LNCAP (cell line): ENCODE measurements around the gene LCP2.
A peak's percentile ranks its signal among the peaks of the same experiment; 100 is the strongest.

ENCODE experiments used
- TF ChIP-seq, protein P1 (sequence below): fragments of 450-650 bp; IDR thresholded peaks from 2 replicates; pipeline ENCODE4 v1.5.1; 2017; ENCODE audit warnings: mild to moderate bottlenecking

LCP2 gene

GRCh38 chr5:170268884-170269283 is 28.7 kb downstream of the LCP2 start:
- TF ChIP-seq, protein P1, sequence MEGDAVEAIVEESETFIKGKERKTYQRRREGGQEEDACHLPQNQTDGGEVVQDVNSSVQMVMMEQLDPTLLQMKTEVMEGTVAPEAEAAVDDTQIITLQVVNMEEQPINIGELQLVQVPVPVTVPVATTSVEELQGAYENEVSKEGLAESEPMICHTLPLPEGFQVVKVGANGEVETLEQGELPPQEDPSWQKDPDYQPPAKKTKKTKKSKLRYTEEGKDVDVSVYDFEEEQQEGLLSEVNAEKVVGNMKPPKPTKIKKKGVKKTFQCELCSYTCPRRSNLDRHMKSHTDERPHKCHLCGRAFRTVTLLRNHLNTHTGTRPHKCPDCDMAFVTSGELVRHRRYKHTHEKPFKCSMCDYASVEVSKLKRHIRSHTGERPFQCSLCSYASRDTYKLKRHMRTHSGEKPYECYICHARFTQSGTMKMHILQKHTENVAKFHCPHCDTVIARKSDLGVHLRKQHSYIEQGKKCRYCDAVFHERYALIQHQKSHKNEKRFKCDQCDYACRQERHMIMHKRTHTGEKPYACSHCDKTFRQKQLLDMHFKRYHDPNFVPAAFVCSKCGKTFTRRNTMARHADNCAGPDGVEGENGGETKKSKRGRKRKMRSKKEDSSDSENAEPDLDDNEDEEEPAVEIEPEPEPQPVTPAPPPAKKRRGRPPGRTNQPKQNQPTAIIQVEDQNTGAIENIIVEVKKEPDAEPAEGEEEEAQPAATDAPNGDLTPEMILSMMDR = no peak

DNA sequence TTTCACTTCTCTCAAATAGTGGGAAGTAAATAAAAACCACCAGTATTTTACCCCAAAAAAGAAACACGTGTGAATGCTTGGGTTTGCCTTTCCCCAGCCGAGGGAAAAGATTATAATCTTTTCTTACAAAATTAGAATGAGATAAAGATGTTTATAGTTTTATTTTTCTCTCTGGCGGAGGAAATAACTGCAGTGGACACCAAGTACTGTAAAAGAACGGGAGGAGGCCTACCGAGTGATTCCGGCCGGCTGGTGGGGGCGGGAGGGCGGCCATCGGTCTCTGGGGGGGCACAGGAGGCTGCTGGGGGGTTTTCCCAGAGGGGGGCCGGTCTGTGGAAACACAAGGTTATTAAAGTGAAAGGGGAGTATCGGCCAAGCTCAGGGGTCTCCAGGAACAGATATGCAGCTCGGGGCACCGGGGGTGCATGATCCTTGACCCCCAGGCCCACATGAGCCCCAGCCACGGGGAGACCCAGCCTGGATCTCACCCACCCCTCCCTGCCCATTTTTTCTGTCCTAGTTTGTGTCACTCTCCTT is 29.4 kb downstream of the LCP2 start:
- TF ChIP-seq, protein P1 = peak; percentile 10; the same call in 1 of the 2 replicates

GRCh38 chr5:170267431-170268152 is 30.0 kb downstream of the LCP2 start:
- TF ChIP-seq, protein P1 = peak; percentile 89

DNA sequence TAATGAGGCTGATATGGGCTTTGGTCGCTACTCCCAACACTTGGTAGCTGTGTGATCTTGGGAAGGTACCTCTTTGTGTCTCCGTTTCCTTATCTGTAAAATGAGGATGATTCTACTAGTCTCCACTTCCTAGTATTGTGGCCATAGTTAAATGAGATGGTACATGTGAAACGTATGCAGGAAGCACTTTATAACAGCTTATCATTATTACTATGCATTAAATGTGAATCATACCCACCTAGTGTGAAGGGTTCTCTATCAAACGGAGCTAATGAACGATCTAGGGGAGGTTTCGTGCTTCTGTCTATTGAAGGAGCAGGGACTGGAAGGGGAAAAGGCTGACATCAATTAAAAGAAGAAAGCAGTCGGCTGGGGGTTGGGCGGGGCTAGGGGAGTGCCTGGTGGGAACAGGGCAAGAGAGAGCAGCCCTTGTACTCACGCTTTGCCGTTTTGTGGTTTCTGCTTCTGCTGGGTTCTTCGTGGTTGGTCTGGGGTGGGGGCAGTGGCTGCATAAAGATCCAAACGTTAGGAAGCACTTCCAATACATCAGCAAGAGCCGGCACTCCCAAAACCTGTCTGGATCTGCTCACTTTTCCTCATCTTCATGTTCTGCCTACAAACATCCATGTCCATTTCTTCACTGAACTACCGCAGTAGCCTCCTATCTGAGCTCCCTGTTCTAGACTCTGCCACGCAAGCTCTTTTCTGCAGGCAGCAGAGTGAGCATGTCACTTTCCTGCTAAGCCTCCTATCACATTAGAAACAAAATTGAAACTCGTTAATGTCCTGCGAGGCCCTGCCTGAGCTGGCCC is 30.8 kb downstream of the LCP2 start:
- TF ChIP-seq, protein P1 = no peak

DNA sequence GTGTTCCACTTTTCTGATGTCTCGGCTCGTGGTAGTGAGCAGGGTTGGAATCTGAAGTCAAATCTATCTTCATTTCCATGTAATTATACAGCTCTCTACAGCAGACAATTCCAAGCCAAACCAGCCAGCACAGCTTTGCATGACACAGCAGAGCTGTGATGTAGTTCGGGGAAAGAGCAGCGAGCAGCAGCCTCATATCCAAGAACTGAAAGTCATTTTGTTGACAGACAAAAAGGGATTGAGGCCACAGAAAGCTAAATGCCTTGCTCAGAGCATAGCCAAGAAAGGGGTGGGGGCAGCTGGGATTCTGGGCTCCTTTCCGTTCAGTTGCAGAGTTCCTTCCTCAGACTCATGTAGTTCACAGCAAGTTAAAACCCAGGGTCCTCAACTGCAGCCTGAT is 32.1 kb downstream of the LCP2 start:
- TF ChIP-seq, protein P1 = no peak

- TF ChIP-seq, protein P1 = no peak
Observed at GRCh38 chr5:170263906-170264305, 33.7 kb downstream of the LCP2 start.

GRCh38 chr5:170262061-170263045 is 35.2 kb downstream of the LCP2 start:
- TF ChIP-seq, protein P1 = no peak
